GM20000 (cell line): ENCODE data around the gene GRIK4.

ENCODE experiments used
- DNase-seq: peaks from one replicate; pipeline ENCODE4 v3.0.0; 2012; ENCODE audit warnings: low spot score
- CTCF ChIP-seq: IDR thresholded peaks from 2 replicates; pipeline ENCODE4 v1.5.1; 2012; ENCODE audit warnings: mild to moderate bottlenecking, control low read depth; ENCODE audit errors: extremely low read depth, missing control alignments

Gene GRIK4

GRCh38 chr11:120509346-120510053, 2.0 kb upstream of the GRIK4 start:
- no peak for TF ChIP-seq CTCF
- DNase-seq, result no peak

- no peak for DNase-seq
- TF ChIP-seq CTCF, result no peak
These were observed 987 bp upstream of the GRIK4 start for GRCh38 chr11:120510406-120511115.

- peak; percentile 56 for DNase-seq
These were observed 531 bp downstream of the GRIK4 start for GRCh38 chr11:120511820-120512738.

GRCh38 chr11:120512739-120513435, 1.3 kb downstream of the GRIK4 start:
- no peak for TF ChIP-seq CTCF
- DNase-seq, result no peak

More at GRCh38 chr11:120511820-120512738, 531 bp downstream of the GRIK4 start:
- TF ChIP-seq CTCF, result no peak

- TF ChIP-seq CTCF, result no peak
These were observed 2.1 kb downstream of the GRIK4 start for GRCh38 chr11:120513436-120514315.

GRCh38 chr11:120514541-120515121, 3.1 kb downstream of the GRIK4 start:
- no peak for TF ChIP-seq CTCF
- DNase-seq, result no peak

More at GRCh38 chr11:120513436-120514315, 2.1 kb downstream of the GRIK4 start:
- DNase-seq, result no peak
